Peyer's patch (tissue), 4 donors: ENCODE results near the gene AFAP1L1. TPM values are rescaled to one million over a fixed set of nuclear protein-coding genes. Genes with fewer than 3 reads are reported as not detected.

Experiments used
- DNase-seq, 3 donors: peaks; one replicate each; pipeline ENCODE4 v3.0.0-alpha.2; 2017 to 2019
- H3K27ac ChIP-seq, 4 donors: fragments of 200-600 bp; sonication (generic); one replicate each; pipeline ENCODE4 v1.5.1; 2016 to 2019
- H3K27me3 ChIP-seq, 2 donors: fragments of 200-600 bp; sonication (generic); one replicate each; pipeline ENCODE4 v1.5.1; 2019
- H3K36me3 ChIP-seq, 3 donors: fragments of 200-600 bp; sonication (generic); one replicate each; pipeline ENCODE4 v1.5.1; 2016 to 2019
- H3K4me1 ChIP-seq, 4 donors: fragments of 200-600 bp; sonication (generic); one replicate each; pipeline ENCODE4 v1.5.1; 2016 to 2019
- H3K4me3 ChIP-seq, 4 donors: fragments of 200-600 bp; sonication (generic); 1 replicate in 3 of 4; 2 replicates in 1 of 4; pipeline ENCODE4 v1.5.1; 2016 to 2019; ENCODE audit warnings: mild to moderate bottlenecking in 1 of 4
- H3K9me3 ChIP-seq, 4 donors: fragments of 200-600 bp; sonication (generic); one replicate each; pipeline ENCODE4 v1.5.1; 2016 to 2019; ENCODE audit warnings: mild to moderate bottlenecking in 1 of 4
- CTCF ChIP-seq, 6 experiments: fragments of 450-650 bp in 4 of 6; fragments of 200-600 bp in 2 of 6; sonication (generic) in 1 of 6; IDR thresholded peaks; one replicate each; pipeline ENCODE4 v1.5.1; 2017 to 2019; ENCODE audit warnings: antibody characterized with exemption in 6 of 6, mild to moderate bottlenecking in 3 of 6, moderate library complexity in 1 of 6
- POLR2A ChIP-seq, 2 donors: fragments of 450-650 bp; IDR thresholded peaks; one replicate each; pipeline ENCODE4 v1.5.1; 2017; ENCODE audit warnings: antibody characterized with exemption in 2 of 2, mild to moderate bottlenecking in 2 of 2, moderate library complexity in 2 of 2
- total RNA-seq, 4 donors: library from RNA; depleted of rRNA; stranded (reverse); fragments of >200 nt; gene quantifications; one replicate each; pipeline ENCODE4 v1.1.0, GENCODE V29; 2016

The AFAP1L1 gene
- total RNA-seq, 4 donors from 2014 or later = 3.3 to 14.9 (median 4.9) TPM

GRCh38 chr5:149317281-149318048 lies 45.8 kb downstream of the AFAP1L1 start:
- Histone ChIP-seq H3K27me3 (no peaks in the 10 kb centered on the region), H3K4me1 (peaks cover 0 to 11% (median 0%) of the 10 kb centered on the region in 4 donors), H3K4me3 (no peak overlapping the region), H3K27ac (no peak overlapping the region), H3K36me3 (no peaks in the 10 kb centered on the region), H3K9me3 (no peaks in the 10 kb centered on the region)
- TF ChIP-seq CTCF (IDR thresholded peaks at IDR 0.05) (peak; percentile 38 to 96 (median 84)), POLR2A (IDR thresholded peaks at IDR 0.05) (no peak)
- DNase-seq = peak in 1 of 3 donors; percentile 62

GRCh38 chr5:149319174-149319573 lies 47.5 kb downstream of the AFAP1L1 start:
- no peak for TF ChIP-seq CTCF (IDR thresholded peaks at IDR 0.05)
- TF ChIP-seq POLR2A (IDR thresholded peaks at IDR 0.05) = no peak
- Histone ChIP-seq H3K4me3 (no peak overlapping the region), H3K9me3 (no peaks in the 10 kb centered on the region), H3K36me3 (no peaks in the 10 kb centered on the region), H3K27me3 (no peaks in the 10 kb centered on the region), H3K27ac (no peak overlapping the region), H3K4me1 (peaks cover 0 to 20% (median 0%) of the 10 kb centered on the region in 4 donors)
- DNase-seq = no peak

GRCh38 chr5:149320791-149321330 lies 49.2 kb downstream of the AFAP1L1 start:
- TF ChIP-seq POLR2A (IDR thresholded peaks at IDR 0.05) (peak in 1 of 2 donors; percentile 55), CTCF (IDR thresholded peaks at IDR 0.05) (peak in 2 of 6 experiments; percentile 6 to 15)
- Histone ChIP-seq H3K9me3 (no peaks in the 10 kb centered on the region), H3K4me3 (no peak overlapping the region), H3K4me1 (peaks cover 0 to 20% (median 0%) of the 10 kb centered on the region in 4 donors), H3K27ac (peak overlapping the region in 3 of 4 donors; percentile 33 to 80 (median 70)), H3K36me3 (no peaks in the 10 kb centered on the region), H3K27me3 (no peaks in the 10 kb centered on the region)
- peak; percentile 29 to 95 (median 93) for DNase-seq

- peak in 2 of 3 donors; percentile 89 to 91 for DNase-seq
- Histone ChIP-seq H3K4me3 (no peak overlapping the region), H3K36me3 (no peaks in the 10 kb centered on the region), H3K27me3 (no peaks in the 10 kb centered on the region), H3K27ac (peak overlapping the region in 2 of 4 donors; percentile 58 to 66), H3K9me3 (no peaks in the 10 kb centered on the region), H3K4me1 (peaks cover 0 to 20% (median 0%) of the 10 kb centered on the region in 4 donors)
- TF ChIP-seq POLR2A (IDR thresholded peaks at IDR 0.05) (no peak), CTCF (IDR thresholded peaks at IDR 0.05) (no peak)
Measured at GRCh38 chr5:149322518-149322917, 50.9 kb downstream of the AFAP1L1 start.

GRCh38 chr5:149323210-149323609 lies 51.6 kb downstream of the AFAP1L1 start:
- DNase-seq = no peak
- Histone ChIP-seq H3K27ac (peak overlapping the region in 2 of 4 donors; percentile 58 to 66), H3K27me3 (no peaks in the 10 kb centered on the region), H3K9me3 (no peaks in the 10 kb centered on the region), H3K36me3 (no peaks in the 10 kb centered on the region), H3K4me3 (no peak overlapping the region), H3K4me1 (peaks cover 0 to 20% (median 0%) of the 10 kb centered on the region in 4 donors)
- TF ChIP-seq CTCF (IDR thresholded peaks at IDR 0.05) (no peak), POLR2A (IDR thresholded peaks at IDR 0.05) (no peak)
